Gastrocnemius medialis (tissue), 4 donors: ENCODE data around the gene LIPE. TPM values are rescaled to one million over a fixed set of nuclear protein-coding genes. Genes with fewer than 3 reads are reported as not detected.
A peak's percentile ranks its signal among the peaks of the same experiment; 100 is the strongest.

Experiments
- ATAC-seq, 2 donors: fragments of 150-250 bp; one replicate each; pipeline ENCODE4 v1.9.1; 2016
- DNase-seq, 2 donors: peaks; one replicate each; pipeline ENCODE4 v3.0.0-alpha.2; 2019
- H3K27ac ChIP-seq, 4 donors: fragments of 200-600 bp; sonication (generic); 1 replicate in 1 of 4; 2 replicates in 3 of 4; pipeline ENCODE4 v1.5.1; 2016 to 2018; ENCODE audit warnings: mild to moderate bottlenecking in 2 of 4, moderate library complexity in 1 of 4
- H3K27me3 ChIP-seq, 3 donors: fragments of 200-600 bp; sonication (generic) in 2 of 3; 1 replicate in 1 of 3; 2 replicates in 2 of 3; pipeline versions ENCODE4 v1.5.1 to v1.6.0; 2016 to 2019; ENCODE audit warnings: mild to moderate bottlenecking in 1 of 3, moderate library complexity in 1 of 3
- H3K36me3 ChIP-seq, 2 donors: fragments of 200-600 bp; sonication (generic) in 1 of 2; one replicate each; pipeline ENCODE4 v1.5.1; 2017 to 2018
- H3K4me1 ChIP-seq, 2 donors: fragments of 200-600 bp; sonication (generic) in 1 of 2; one replicate each; pipeline ENCODE4 v1.5.1; 2016 to 2017; ENCODE audit warnings: mild to moderate bottlenecking in 2 of 2
- H3K4me3 ChIP-seq, 4 donors: fragments of 200-600 bp; sonication (generic) in 3 of 4; 1 replicate in 1 of 4; 2 replicates in 3 of 4; pipeline ENCODE4 v1.5.1; 2016 to 2019; ENCODE audit warnings: mild to moderate bottlenecking in 2 of 4
- H3K9me3 ChIP-seq, 3 donors: fragments of 200-600 bp; sonication (generic) in 2 of 3; 1 replicate in 1 of 3; 2 replicates in 2 of 3; pipeline ENCODE4 v1.5.1; 2016 to 2019
- POLR2A ChIP-seq, 2 donors: fragments of 450-650 bp; IDR thresholded peaks; one replicate each; pipeline ENCODE4 v1.6.1; 2017; ENCODE audit warnings: antibody characterized with exemption in 2 of 2, mild to moderate bottlenecking in 2 of 2, moderate library complexity in 2 of 2
- in situ Hi-C, 4 donors: fragments of 200-750 bp; cut with MboI; loops; one replicate each; pipeline versions ENCODE4 v1.15.0 to v1.8.0; 2017; ENCODE audit warnings: low sequenced_read_pairs in 4 of 4
- intact Hi-C: fragments of 100-400 bp; cut with DNase I; formaldehyde crosslinking; loops from one replicate; pipeline ENCODE4 v1.15.1; 2023; ENCODE audit warnings: low total_unique reads
- total RNA-seq, 4 donors: library from RNA; depleted of rRNA; stranded (reverse); fragments of >200 nt; gene quantifications; one replicate each; pipeline versions ENCODE4 v1.1.0 to v1.2.3, GENCODE V29; 2016
- TF ChIP-seq, protein P1 (sequence below), 5 experiments: fragments of 450-650 bp in 3 of 5; fragments of 200-600 bp in 2 of 5; sonication (generic) in 2 of 5; IDR thresholded peaks in 4 of 5; conservative IDR thresholded peaks in 1 of 5; 1 replicate in 4 of 5; 2 replicates in 1 of 5; pipeline ENCODE4 v1.5.1; 2016 to 2019; ENCODE audit warnings: antibody characterized with exemption in 5 of 5, mild to moderate bottlenecking in 3 of 5, moderate library complexity in 3 of 5

Gene LIPE
- total RNA-seq, 4 donors from 2014 or later, result 6.9 to 44.5 (median 13.7) TPM

DNA sequence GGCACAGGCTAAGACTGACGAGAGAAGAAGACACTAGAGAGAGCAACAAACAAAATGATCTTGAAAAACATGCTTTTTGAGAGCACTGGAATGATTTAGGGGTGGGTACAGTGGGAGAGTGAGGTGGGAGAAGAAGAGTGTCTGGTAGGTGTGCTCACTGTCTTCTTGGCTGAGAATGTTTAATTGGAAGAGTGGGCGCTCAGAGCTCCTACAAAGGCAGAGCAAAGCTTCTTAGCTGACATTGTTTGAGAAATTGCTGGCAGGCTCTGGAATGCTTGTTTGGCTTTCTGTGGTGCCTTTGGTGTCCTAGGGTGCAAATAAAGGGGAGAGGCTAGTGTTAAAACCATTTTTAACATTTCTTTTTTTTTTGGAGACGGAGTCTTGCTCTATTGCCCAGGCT is 1.5 kb upstream of the LIPE start:
- no peak for DNase-seq
- in situ Hi-C loops (no loop called here), intact Hi-C loops (no loop called here)
- ATAC-seq, result no peak
- Histone ChIP-seq H3K36me3 (no peaks in the 10 kb centered on the region), H3K9me3 (no peaks in the 10 kb centered on the region), H3K27ac (no peak overlapping the region), H3K4me3 (no peak overlapping the region), H3K4me1 (peaks cover 7 to 8% of the 10 kb centered on the region in 2 donors), H3K27me3 (peaks cover 0 to 13% (median 0%) of the 10 kb centered on the region in 3 donors)
- TF ChIP-seq, protein P1, sequence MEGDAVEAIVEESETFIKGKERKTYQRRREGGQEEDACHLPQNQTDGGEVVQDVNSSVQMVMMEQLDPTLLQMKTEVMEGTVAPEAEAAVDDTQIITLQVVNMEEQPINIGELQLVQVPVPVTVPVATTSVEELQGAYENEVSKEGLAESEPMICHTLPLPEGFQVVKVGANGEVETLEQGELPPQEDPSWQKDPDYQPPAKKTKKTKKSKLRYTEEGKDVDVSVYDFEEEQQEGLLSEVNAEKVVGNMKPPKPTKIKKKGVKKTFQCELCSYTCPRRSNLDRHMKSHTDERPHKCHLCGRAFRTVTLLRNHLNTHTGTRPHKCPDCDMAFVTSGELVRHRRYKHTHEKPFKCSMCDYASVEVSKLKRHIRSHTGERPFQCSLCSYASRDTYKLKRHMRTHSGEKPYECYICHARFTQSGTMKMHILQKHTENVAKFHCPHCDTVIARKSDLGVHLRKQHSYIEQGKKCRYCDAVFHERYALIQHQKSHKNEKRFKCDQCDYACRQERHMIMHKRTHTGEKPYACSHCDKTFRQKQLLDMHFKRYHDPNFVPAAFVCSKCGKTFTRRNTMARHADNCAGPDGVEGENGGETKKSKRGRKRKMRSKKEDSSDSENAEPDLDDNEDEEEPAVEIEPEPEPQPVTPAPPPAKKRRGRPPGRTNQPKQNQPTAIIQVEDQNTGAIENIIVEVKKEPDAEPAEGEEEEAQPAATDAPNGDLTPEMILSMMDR (IDR thresholded peaks at IDR 0.05 in 4 of 5, conservative IDR thresholded peaks at IDR 0.05 in 1 of 5), result no peak
- TF ChIP-seq POLR2A (IDR thresholded peaks at IDR 0.05), result no peak

DNA sequence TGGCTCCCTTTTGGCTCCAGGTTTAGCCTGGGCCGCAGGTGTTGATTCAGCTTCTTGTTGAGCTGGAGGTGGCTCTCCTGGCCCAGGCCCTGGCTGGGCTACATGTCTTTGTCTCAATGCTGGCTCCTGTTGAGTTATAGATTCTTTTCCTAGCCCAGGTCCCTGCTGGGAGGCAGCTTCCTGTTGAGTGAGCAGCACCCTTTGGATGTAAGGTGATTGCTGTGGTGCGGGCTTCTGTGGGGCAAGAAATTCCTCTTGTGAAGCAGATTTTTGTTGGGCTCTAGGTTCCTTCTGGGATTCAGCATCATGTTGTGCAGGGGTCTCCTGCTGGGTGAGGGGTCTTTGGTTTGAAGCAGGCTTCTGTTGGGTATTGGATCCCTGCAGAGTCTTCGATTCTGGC is 545 bp downstream of the LIPE start:
- peaks cover 0 to 20% (median 0%) of the 10 kb centered on the region in 3 donors for H3K27me3 ChIP-seq
- in situ Hi-C loops, result no loop called here
- DNase-seq (no peak), ATAC-seq (no peak)
- intact Hi-C loops, result no loop called here
- TF ChIP-seq, protein P1 (IDR thresholded peaks at IDR 0.05 in 4 of 5, conservative IDR thresholded peaks at IDR 0.05 in 1 of 5), result no peak
- no peak for TF ChIP-seq POLR2A (IDR thresholded peaks at IDR 0.05)
- H3K4me3 ChIP-seq, result no peak overlapping the region
- H3K27ac ChIP-seq, result no peak overlapping the region
- no peaks in the 10 kb centered on the region for H3K36me3 ChIP-seq
- H3K4me1 ChIP-seq, result peaks cover 13 to 20% of the 10 kb centered on the region in 2 donors
- no peaks in the 10 kb centered on the region for H3K9me3 ChIP-seq

DNA sequence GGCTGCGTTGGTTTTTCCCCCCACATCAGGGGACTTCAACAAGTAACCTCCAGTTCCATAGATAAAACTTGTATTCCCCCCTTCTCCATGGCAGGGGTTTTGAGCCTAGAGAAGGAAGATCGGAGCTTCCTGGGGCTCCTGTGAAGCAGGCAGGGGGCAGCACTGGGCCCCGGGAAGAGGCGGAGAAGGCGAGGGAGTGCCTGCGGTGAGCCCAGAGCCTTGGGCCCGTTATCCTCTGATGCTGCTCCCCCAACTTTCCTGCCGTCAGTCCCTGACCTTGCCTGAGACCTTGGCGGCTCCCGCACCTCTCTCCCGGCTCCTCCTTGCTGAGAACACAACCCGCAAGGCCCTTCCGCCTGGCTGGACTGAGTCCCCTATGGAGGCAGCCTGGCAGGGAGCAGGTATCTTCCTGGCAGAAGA is 2.5 kb downstream of the LIPE start:
- ATAC-seq, result no peak
- peak overlapping the region in 3 of 4 donors; percentile 68 to 71 (median 68) for H3K27ac ChIP-seq
- H3K4me1 ChIP-seq, result peaks cover 17 to 20% of the 10 kb centered on the region in 2 donors
- TF ChIP-seq, protein P1 (IDR thresholded peaks at IDR 0.05 in 4 of 5, conservative IDR thresholded peaks at IDR 0.05 in 1 of 5), result no peak
- no peak for TF ChIP-seq POLR2A (IDR thresholded peaks at IDR 0.05)
- H3K9me3 ChIP-seq, result no peaks in the 10 kb centered on the region
- no peaks in the 10 kb centered on the region for H3K36me3 ChIP-seq
- no peak overlapping the region for H3K4me3 ChIP-seq
- intact Hi-C loops (no loop called here), in situ Hi-C loops (no loop called here)
- peaks cover 0 to 20% (median 0%) of the 10 kb centered on the region in 3 donors for H3K27me3 ChIP-seq
- no peak for DNase-seq

- H3K27ac ChIP-seq, result peak overlapping the region in 3 of 4 donors; percentile 68 to 71 (median 68)
- intact Hi-C loops (no loop called here), in situ Hi-C loops (no loop called here)
- no peak for DNase-seq
- no peaks in the 10 kb centered on the region for H3K9me3 ChIP-seq
- no peaks in the 10 kb centered on the region for H3K36me3 ChIP-seq
- no peak for ATAC-seq
- peak overlapping the region in 3 of 4 donors; percentile 59 to 71 (median 66) for H3K4me3 ChIP-seq
- peaks cover 17 to 20% of the 10 kb centered on the region in 2 donors for H3K4me1 ChIP-seq
- no peak for TF ChIP-seq POLR2A (IDR thresholded peaks at IDR 0.05)
- TF ChIP-seq, protein P1 (IDR thresholded peaks at IDR 0.05 in 4 of 5, conservative IDR thresholded peaks at IDR 0.05 in 1 of 5), result no peak
- peaks cover 0 to 20% (median 0%) of the 10 kb centered on the region in 3 donors for H3K27me3 ChIP-seq
These were observed 2.9 kb downstream of the LIPE start for GRCh38 chr19:42424345-42424707.
